HL-60/S4 treated with retinoic acid at 250 ng/mL for 4 days and 3 days (cell line): ENCODE results near the gene FOXI1.

Experiments used
- in situ Hi-C: fragments of 300-500 bp; cut with MboI; formaldehyde crosslinking; loops from 2 replicates; pipeline ENCODE4 v1.7.0; 2022; ENCODE audit warnings: low sequenced_read_pairs

The FOXI1 gene

GRCh38 chr5:170105642-170106611, at the start of gene FOXI1:
Gene FOXI1, plus strand, starts transcription at chr5:170105897. Its CDS starts 61 bp downstream, at chr5:170105958.
- in situ Hi-C loops, result loop anchor here (25.0 kb wide), 1 partner anchor 306 kb away; no protein-coding TSS in a partner anchor

DNA sequence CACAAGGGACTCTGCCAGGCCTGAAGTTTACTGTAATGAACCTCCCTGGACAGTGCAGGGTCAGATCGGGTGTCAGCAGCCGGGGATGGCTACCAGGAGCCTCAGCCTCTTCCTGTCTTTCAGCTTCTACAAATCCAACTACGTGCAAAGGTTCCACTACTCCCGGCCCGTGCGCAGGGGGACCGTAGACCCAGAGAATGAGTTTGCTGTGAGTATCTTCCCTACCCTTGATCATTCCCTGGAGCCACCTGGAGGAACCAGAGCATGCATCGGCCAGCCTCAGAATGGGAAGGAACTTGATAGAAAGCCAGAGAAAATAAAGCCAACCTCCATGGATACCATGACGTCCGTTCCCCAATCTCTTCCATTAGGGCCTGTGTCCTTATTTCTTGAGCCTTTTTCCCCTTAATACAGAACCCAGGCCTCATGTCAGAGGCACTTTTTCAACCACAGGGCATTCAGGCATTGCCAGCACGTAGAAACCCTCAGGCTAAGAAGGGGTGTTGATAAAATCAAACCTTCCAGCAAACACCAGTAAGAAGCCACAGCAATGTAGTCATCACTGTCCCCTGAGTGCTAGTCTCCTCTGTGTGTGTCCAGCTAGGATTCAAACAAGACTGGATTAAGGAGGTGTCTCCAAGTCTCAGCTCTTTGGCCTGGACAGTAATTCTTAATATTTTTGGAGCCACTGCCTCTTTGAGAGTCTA, 49.0 kb upstream of the FOXI1 start:
- in situ Hi-C loops, result no loop called here

GRCh38 chr5:170057311-170057710, 48.4 kb upstream of the FOXI1 start:
- in situ Hi-C loops, result no loop called here

- in situ Hi-C loops, result no loop called here
Observed at GRCh38 chr5:170059221-170059620, 46.5 kb upstream of the FOXI1 start.

DNA sequence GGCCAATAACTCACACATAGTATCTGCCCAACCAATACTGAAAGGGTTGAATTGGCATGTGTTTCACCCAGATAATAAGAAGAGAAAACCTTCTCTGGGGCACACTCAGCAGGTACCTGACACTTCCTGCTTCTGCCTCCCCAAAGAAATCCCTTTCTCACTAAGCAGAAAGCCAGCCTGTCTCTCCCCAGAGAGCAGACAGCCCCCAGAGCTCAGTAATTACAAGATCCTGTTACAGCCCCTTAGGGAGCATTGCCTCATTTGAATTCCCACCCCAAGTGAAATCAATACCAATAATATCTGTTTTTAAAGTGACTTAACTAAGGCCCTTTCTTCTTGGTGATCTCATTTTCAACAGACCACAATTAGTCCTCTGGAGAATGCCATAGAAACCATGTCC, 38.5 kb upstream of the FOXI1 start:
- in situ Hi-C loops, result no loop called here

GRCh38 chr5:170067574-170068170, 38.0 kb upstream of the FOXI1 start:
- in situ Hi-C loops, result no loop called here

DNA sequence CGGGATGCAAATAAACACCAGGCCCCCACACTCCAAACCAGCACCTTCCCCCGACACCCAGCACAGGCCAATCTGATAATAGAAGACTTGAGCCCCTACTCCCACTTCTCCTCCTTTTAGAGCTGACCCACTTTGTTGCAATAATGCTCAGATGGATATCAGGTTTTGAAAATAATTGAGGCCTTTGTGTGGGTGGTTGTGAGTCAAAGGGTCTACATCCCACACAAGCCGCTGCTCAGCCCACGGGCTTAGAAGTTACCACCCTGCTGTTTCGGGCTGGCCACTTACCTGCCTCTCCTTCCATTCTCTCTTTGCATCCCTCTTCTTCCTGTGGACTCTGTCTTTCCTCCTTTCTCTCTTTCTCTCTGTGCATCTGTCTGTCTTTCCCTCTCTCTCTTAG, 36.2 kb upstream of the FOXI1 start:
- in situ Hi-C loops, result no loop called here

GRCh38 chr5:170070556-170071412, 34.9 kb upstream of the FOXI1 start:
- in situ Hi-C loops, result no loop called here

- in situ Hi-C loops, result no loop called here
Observed at GRCh38 chr5:170071748-170072147, 33.9 kb upstream of the FOXI1 start.

DNA sequence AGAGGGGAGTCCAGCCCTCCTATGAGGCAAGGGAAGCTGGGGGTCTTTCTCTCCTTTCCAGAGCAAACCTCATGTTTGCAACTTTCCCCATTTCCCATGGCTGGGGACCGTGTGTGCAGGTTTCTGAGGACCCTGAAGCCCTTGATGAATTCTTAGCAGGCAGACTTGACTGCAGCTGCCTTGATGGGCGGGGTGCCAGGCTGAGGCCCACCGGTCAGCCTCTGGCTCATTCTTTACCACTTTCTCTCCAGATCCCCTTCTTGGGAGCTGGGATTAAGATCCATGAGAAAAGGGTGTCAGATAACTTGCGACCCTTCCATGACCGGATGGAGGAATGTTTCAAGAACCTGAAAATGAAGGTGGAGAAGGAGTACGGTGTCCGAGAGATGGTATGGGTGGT, 30.0 kb upstream of the FOXI1 start:
- in situ Hi-C loops, result loop anchor here (25.0 kb wide), 1 partner anchor 537 kb away; no protein-coding TSS in a partner anchor

DNA sequence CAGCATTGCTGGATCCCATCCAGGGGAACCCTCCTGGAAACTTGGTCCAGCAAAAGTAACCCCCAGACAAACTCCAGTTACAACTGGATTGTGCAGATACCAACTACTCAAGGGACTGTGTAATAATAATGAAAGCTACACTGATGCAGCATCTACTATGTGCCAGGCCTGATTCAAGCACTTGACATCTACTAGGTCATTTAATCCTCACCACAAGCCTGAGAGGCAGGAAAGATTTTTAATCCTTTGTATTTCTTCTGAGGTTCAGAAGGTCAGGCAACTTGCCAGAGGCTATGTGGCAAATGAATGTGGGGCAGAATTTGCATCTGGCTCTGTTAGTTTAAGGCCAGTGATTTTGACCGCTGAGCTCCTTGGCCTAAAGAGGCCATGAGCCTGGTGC, 29.5 kb upstream of the FOXI1 start:
- in situ Hi-C loops, result loop anchor here (25.0 kb wide), 1 partner anchor 536 kb away; no protein-coding TSS in a partner anchor

DNA sequence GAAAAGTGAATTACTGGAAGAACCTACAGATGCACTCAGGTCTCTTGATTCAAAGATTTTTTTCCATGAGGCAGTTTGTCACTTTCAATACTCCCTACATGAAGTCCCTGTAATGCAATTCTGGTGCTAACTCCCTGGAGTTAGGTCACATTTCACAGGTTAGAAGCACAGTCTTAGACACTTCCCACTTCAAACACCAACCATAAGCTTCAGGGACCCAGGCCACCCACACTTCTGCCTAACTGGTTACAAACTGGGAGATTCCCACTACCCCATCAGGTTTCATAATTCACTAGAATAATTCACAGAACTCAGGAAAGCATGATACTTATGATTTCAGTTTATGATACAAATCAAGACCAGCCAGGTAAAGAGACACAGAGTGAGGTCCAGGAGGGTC, 29.0 kb upstream of the FOXI1 start:
- in situ Hi-C loops, result loop anchor here (25.0 kb wide), 1 partner anchor 536 kb away; no protein-coding TSS in a partner anchor

DNA sequence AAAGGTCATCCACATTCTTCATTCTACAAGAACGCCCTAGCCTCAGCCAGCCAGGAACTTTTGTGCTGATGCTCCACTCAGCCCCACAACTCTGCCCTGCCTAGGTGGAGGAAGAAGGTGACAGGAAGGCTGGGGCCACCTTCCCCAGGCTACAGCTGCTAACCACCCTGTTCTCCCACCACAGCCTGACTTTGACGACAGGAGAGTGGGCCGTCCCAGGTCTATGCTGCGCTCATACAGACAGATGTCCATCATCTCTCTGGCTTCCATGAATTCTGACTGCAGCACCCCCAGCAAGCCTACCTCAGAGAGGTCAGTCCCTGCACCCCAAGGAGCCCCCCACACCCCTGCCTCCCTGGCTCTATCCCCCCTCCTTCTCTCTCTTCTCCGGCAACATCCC, 28.2 kb upstream of the FOXI1 start:
- in situ Hi-C loops, result loop anchor here (25.0 kb wide), 1 partner anchor 535 kb away; no protein-coding TSS in a partner anchor

DNA sequence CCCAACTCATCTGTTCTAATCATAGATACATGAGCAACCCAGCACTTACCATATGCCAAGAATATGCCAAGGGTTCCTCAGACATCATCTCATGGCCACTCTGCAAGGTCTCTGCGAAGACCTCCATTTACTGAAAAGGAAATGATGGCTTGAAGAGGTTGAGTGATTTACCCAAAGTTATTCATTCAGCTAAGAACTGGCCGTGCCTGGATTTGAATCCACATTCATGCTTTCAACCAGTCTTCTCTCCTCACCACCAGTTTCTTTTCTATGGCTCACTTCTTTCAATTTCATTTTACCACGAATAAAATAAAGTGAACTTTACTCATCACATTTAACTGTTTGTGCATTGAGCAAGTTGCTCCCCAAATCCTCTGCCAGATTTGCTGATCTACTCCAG, 27.2 kb upstream of the FOXI1 start:
- in situ Hi-C loops, result loop anchor here (25.0 kb wide), 1 partner anchor 534 kb away; no protein-coding TSS in a partner anchor

DNA sequence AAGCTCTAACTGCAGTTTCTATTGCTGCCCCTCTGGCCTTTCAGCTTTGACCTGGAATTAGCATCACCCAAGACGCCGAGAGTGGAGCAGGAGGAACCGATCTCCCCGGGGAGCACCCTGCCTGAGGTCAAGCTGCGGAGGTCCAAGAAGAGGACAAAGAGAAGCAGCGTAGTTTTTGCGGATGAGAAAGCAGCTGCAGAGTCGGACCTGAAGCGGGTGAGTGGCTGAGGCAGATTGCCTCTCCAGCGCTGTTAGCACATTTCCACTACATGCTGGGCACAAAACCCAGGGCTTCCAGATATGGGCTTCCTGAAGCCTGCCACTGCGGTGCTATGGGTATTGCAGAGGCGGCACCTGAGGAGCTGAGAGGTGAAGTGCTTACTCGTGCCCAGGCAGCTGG, 26.8 kb upstream of the FOXI1 start:
- in situ Hi-C loops, result loop anchor here (25.0 kb wide), 1 partner anchor 533 kb away; no protein-coding TSS in a partner anchor

DNA sequence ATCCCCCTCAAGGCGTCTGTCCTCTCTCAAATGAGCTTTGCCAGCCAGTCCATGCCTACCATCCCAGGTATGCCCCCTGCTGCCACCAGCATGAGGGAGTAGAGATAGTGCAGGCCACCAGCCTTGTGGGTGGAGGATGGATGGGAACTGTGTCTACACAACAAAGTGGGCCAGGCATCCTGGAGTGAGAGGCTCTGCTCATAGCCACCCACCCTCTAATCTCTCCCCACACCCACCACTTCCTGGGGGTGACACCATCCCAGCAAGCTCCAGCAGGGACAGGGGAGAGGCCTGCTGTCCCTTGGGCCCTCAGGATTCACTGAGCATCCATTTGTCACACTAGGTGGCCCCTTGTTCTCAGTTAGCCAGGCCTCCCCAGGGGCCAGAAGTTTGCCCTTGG, 25.5 kb upstream of the FOXI1 start:
- in situ Hi-C loops, result loop anchor here (25.0 kb wide), 1 partner anchor 532 kb away; no protein-coding TSS in a partner anchor

DNA sequence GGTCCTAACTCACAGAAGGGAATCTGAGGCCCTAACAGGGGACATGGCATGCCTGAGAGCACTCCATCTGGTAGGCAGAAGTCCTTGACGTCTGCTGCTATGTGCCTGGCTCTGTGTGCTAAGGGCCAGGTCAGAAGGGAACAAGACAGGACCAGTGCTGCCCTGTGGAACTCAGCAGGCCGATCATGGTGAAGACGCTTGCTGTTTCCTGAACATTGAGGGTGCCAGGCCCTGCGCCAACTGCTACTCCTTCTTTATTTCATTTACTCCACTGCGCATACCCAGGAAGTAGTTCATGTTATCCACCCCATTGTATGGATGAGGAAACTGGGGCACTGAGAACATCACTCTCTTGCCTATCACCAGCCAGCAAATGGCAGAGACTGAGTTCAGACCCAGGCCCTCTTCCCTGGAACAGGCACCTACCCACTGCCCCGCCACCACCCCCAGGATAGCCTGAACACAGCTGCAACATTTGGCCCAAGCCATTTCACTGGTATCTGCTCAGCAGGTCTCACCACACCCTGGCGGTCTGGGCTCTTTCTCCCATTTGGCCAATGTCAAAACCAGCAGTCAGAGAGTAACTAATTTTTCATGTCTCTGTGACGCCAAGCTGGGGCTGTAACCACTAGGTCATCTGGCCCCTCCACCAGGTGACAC, 24.8 kb upstream of the FOXI1 start:
- in situ Hi-C loops, result loop anchor here (25.0 kb wide), 1 partner anchor 531 kb away; no protein-coding TSS in a partner anchor

DNA sequence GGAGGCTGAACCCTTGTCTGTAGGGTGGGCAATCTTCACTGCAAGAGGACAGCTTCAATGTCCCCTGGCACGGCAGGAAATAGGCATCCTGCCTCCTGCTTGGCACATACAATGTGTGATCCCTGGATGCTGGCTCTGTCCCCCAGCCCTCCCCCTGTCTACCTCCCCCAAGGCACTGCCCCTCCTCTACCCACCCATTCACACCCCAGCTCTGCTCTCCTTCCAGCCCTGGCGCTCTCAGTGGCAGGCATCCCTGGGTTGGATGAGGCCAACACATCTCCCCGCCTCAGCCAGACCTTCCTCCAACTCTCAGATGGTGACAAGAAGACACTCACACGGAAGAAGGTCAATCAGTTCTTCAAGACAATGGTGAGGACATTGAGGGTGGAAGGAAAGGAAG, 24.1 kb upstream of the FOXI1 start:
- in situ Hi-C loops, result loop anchor here (25.0 kb wide), 1 partner anchor 531 kb away; no protein-coding TSS in a partner anchor

DNA sequence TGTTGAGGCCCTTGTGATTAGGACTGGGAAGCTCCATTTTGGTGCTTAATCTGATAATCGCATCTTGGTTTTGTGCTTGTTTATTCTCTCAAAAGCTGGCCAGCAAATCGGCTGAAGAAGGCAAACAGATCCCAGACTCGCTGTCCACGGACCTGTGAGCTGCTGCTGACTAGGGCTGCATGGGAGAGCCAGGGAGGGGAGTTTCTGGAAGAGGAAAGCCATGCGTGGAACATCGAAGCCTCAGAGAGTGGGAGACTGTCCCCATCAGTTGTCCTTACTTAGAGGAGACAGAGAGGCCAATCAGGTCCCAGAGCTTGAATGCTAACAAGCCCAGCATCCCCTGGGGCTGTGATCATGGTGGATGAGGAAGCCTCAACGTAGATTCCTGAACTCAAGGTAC, 23.0 kb upstream of the FOXI1 start:
- in situ Hi-C loops, result loop anchor here (25.0 kb wide), 1 partner anchor 530 kb away; no protein-coding TSS in a partner anchor
